Suppressor macrophage (primary cell): ENCODE results near the gene RND2.
"Not testable (repeated sequence)": the region's sequence is repeated elsewhere in the genome, so short reads cannot be mapped to it uniquely, and the experiment has no call there.

ENCODE experiments used
- DNase-seq, 4 experiments: peaks; one replicate each; pipeline ENCODE4 v3.0.0-alpha.2; 2020 to 2022

The RND2 gene

GRCh38 chr17:43027091-43028032 is 2.3 kb downstream of the RND2 start:
- DNase-seq, result no peak

- no peak for DNase-seq
Observed at GRCh38 chr17:43028221-43028861, 3.3 kb downstream of the RND2 start.

GRCh38 chr17:43030137-43030767 is 5.2 kb downstream of the RND2 start:
- DNase-seq, result no peak

- DNase-seq, result no peak
Observed at GRCh38 chr17:43031666-43032065, 6.6 kb downstream of the RND2 start.

- no peak for DNase-seq
Observed at GRCh38 chr17:43033948-43034881, 9.2 kb downstream of the RND2 start.

GRCh38 chr17:43034894-43035293 is 9.9 kb downstream of the RND2 start:
- DNase-seq, result no peak

GRCh38 chr17:43039646-43040045 is 14.6 kb downstream of the RND2 start:
- no peak for DNase-seq

- no peak for DNase-seq
Observed at GRCh38 chr17:43040655-43041054, 15.6 kb downstream of the RND2 start.

- DNase-seq, result no peak
Observed at GRCh38 chr17:43042025-43042628, 17.1 kb downstream of the RND2 start.

GRCh38 chr17:43043307-43043706 is 18.3 kb downstream of the RND2 start:
- DNase-seq, result no peak

GRCh38 chr17:43044024-43044423 is 19.0 kb downstream of the RND2 start:
- no peak for DNase-seq

GRCh38 chr17:43051969-43052368 is 26.9 kb downstream of the RND2 start:
- DNase-seq, result no peak

- not testable (repeated sequence) for DNase-seq
Observed at GRCh38 chr17:43053008-43053407, 28.0 kb downstream of the RND2 start.

- DNase-seq, result no peak
Observed at GRCh38 chr17:43056051-43056450, 31.0 kb downstream of the RND2 start.

- DNase-seq, result no peak
Observed at GRCh38 chr17:43062984-43063638, 38.1 kb downstream of the RND2 start.

- no peak for DNase-seq
Observed at GRCh38 chr17:43068570-43069367, 43.7 kb downstream of the RND2 start.

- no peak for DNase-seq
Observed at GRCh38 chr17:43069368-43069898, 44.4 kb downstream of the RND2 start.

GRCh38 chr17:43070257-43070656 is 45.2 kb downstream of the RND2 start:
- no peak for DNase-seq

- no peak for DNase-seq
Observed at GRCh38 chr17:43070872-43071271, 45.8 kb downstream of the RND2 start.

- DNase-seq, result no peak
Observed at GRCh38 chr17:43074869-43075268, 49.8 kb downstream of the RND2 start.
